Measurements from ENCODE around the gene RANBP9.

RANBP9 gene

GRCh38 chr6:13716225-13716954 is 4.8 kb upstream of the RANBP9 start:
- DNase-seq (ENCODE audit: low read depth) = no peak
- TF ChIP-seq MYC (IDR thresholded peaks at IDR 0.05; ENCODE audit: low read depth, low read length) = no peak
- TF ChIP-seq, protein P1, sequence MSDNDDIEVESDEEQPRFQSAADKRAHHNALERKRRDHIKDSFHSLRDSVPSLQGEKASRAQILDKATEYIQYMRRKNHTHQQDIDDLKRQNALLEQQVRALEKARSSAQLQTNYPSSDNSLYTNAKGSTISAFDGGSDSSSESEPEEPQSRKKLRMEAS (IDR thresholded peaks at IDR 0.05; ENCODE audit: low read depth, low read length) = no peak
- no peak for TF ChIP-seq POLR2A (IDR thresholded peaks at IDR 0.05; ENCODE audit: extremely low read depth, insufficient read length)
- no peak for TF ChIP-seq CTCF (IDR thresholded peaks at IDR 0.05; ENCODE audit: low read depth, low read length)
- H3K4me3 ChIP-seq (ENCODE audit: low read depth, low read length) = no peak overlapping the region

DNA sequence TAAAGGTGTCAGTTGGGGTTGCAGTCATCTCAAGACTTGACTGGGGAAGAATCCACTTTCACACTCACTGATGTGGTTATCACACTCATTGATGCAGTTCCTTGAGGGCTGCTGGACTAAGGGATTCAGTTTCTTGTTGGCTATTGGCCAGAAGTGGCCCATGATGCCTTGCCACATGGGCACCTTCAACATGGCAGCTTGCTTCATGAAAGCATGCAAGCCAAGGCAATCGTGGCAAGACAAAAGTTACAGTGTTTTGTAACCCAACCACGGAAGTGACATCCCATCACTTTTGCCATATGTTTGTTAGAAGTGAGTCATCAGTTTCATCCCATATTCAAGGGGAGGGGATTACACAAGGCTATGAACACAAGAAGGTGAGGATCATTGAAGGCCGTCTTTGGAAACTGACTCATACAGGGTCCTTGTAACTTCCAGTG is 3.8 kb upstream of the RANBP9 start:
- H3K4me3 ChIP-seq (ENCODE audit: low read depth, low read length) = no peak overlapping the region
- TF ChIP-seq CTCF (IDR thresholded peaks at IDR 0.05; ENCODE audit: low read depth, low read length) (no peak), MYC (IDR thresholded peaks at IDR 0.05; ENCODE audit: low read depth, low read length) (peak; percentile 95), POLR2A (IDR thresholded peaks at IDR 0.05; ENCODE audit: extremely low read depth, insufficient read length) (no peak)
- TF ChIP-seq, protein P1 (IDR thresholded peaks at IDR 0.05; ENCODE audit: low read depth, low read length) = peak; percentile 92
- DNase-seq (ENCODE audit: low read depth) = peak; percentile 96

DNA sequence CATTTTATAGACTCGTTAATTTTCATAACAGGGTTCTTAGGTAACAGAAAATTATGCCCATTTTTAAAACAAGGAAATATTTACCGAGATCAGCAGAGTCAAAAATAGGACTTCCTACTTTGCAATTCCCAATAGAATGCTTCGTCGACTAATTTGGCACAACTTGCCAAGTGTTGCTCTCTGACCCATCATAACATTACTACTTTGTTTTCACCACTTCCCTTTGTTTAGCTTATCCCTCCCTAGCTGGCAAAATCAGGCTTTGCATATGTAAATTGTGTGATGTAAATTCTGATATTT is 914 bp upstream of the RANBP9 start:
- TF ChIP-seq CTCF (IDR thresholded peaks at IDR 0.05; ENCODE audit: low read depth, low read length) (no peak), POLR2A (IDR thresholded peaks at IDR 0.05; ENCODE audit: extremely low read depth, insufficient read length) (no peak), MYC (IDR thresholded peaks at IDR 0.05; ENCODE audit: low read depth, low read length) (no peak)
- TF ChIP-seq, protein P1 (IDR thresholded peaks at IDR 0.05; ENCODE audit: low read depth, low read length) = no peak
- H3K4me3 ChIP-seq (ENCODE audit: low read depth, low read length) = peak overlapping the region; percentile 93
- DNase-seq (ENCODE audit: low read depth) = peak; percentile 76

DNA sequence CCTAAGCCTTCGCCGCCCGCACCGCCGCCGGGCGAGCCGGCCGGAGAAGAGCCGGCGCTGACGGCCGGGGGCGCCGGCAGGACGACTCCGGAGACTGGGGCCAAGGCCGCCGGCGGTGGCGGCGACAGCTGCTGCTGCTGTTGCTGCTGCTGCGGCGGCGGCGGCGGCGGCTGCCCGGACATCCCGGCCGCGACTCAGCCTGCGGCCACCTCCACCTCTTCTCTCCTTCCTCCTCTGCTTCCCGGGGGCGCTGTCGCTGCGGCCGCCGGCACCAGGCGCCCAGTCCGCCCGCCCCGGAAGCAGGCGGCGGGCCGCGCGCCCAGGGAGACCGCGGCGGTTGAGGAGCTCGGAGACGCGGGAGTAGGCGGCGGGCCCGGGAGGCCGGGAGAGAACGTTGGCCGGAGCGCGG is 307 bp downstream of the RANBP9 start:
- H3K4me3 ChIP-seq (ENCODE audit: low read depth, low read length) = no peak overlapping the region
- peak; percentile 90 for DNase-seq (ENCODE audit: low read depth)
- TF ChIP-seq POLR2A (IDR thresholded peaks at IDR 0.05; ENCODE audit: extremely low read depth, insufficient read length) (peak; percentile 45), CTCF (IDR thresholded peaks at IDR 0.05; ENCODE audit: low read depth, low read length) (no peak)

DNA sequence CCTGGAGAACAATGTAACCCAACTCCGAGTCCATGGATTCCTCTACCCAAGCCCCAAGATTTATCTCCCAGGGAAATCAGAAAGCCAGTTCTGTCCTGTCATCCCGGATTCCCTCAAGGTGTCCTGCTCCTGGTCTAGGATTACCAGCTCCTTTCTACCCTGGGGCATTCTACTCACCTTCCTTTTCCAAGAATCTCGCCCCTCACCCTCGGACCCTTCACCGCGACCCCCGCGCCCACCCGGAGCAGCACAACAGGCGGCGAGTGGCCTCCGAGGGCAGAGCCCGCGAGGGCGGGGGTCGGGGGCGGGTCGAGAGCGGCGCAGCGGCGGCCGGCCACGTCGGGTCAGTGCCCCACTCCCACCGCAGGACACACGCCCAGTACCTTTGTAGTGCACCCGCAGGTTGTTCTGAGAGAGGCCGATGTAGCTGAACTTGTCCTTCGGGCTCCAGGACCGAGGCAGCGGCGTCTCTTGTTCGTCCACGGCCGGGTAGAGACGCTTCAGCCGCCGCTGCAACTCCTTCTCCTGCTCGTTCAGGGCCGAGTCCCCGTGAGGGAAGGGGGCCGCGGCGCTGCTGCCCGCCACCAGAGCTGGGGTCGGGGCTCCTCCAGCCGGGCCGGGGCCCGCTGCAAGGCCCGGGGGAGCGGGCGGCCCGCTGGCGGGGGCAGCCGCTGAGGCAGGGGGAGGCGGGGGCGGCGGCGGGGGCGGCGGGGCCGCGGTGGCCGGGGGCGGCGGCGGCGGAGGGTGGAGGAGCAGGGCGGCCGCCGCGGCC is 897 bp downstream of the RANBP9 start:
- peak; percentile 66 for DNase-seq (ENCODE audit: low read depth)

More for the DNA sequence above, 897 bp downstream of the RANBP9 start:
- TF ChIP-seq CTCF (IDR thresholded peaks at IDR 0.05; ENCODE audit: low read depth, low read length) (no peak), MYC (IDR thresholded peaks at IDR 0.05; ENCODE audit: low read depth, low read length) (no peak), POLR2A (IDR thresholded peaks at IDR 0.05; ENCODE audit: extremely low read depth, insufficient read length) (no peak)
- TF ChIP-seq, protein P1 (IDR thresholded peaks at IDR 0.05; ENCODE audit: low read depth, low read length) = no peak
- peak overlapping the region; percentile 92 for H3K4me3 ChIP-seq (ENCODE audit: low read depth, low read length)
